Esophagus muscularis mucosa (tissue), 4 donors: ENCODE results near the gene IP6K3. TPM values are rescaled to one million over a fixed set of nuclear protein-coding genes. Genes with fewer than 3 reads are reported as not detected.

Experiments used
- DNase-seq: peaks from one replicate; pipeline ENCODE4 v3.0.0-alpha.2; 2017; ENCODE audit errors: extremely low spot score
- H3K27ac ChIP-seq, 4 donors: fragments of 200-600 bp; sonication (generic); replicated peaks in 1 of 4; 1 replicate in 3 of 4; 2 replicates in 1 of 4; pipeline ENCODE4 v1.5.1; 2016 to 2019; ENCODE audit warnings: mild to moderate bottlenecking in 1 of 4
- H3K27me3 ChIP-seq, 4 donors: fragments of 200-600 bp; sonication (generic); one replicate each; pipeline versions ENCODE4 v1.5.1 to v1.6.0; 2016 to 2019
- H3K36me3 ChIP-seq, 4 donors: fragments of 200-600 bp; sonication (generic); one replicate each; pipeline ENCODE4 v1.5.1; 2016 to 2019
- H3K4me1 ChIP-seq, 4 donors: fragments of 200-600 bp; sonication (generic); one replicate each; pipeline ENCODE4 v1.5.1; 2016 to 2019
- H3K4me3 ChIP-seq, 4 donors: fragments of 200-600 bp; sonication (generic); 1 replicate in 2 of 4; 2 replicates in 2 of 4; pipeline ENCODE4 v1.5.1; 2016 to 2019; ENCODE audit warnings: mild to moderate bottlenecking in 4 of 4, moderate library complexity in 1 of 4
- H3K9me3 ChIP-seq, 4 donors: fragments of 200-600 bp; sonication (generic); 1 replicate in 3 of 4; 2 replicates in 1 of 4; pipeline ENCODE4 v1.5.1; 2016 to 2019
- EP300 ChIP-seq: sonication (generic); formaldehyde crosslinking; IDR thresholded peaks from one replicate; pipeline ENCODE4 v1.6.1; 2017; ENCODE audit warnings: antibody characterized with exemption
- POLR2A ChIP-seq: fragments of 450-650 bp; IDR thresholded peaks from one replicate; pipeline ENCODE4 v1.6.1; 2017; ENCODE audit warnings: antibody characterized with exemption, moderate library complexity, mild to moderate bottlenecking, low read depth
- POLR2AphosphoS5 ChIP-seq, 2 donors: sonication (generic); formaldehyde crosslinking; IDR thresholded peaks; one replicate each; pipeline ENCODE4 v1.6.1; 2017; ENCODE audit warnings: antibody characterized with exemption in 2 of 2
- WGBS: methylation state at CpG from one replicate; pipeline ENCODE4 v1.1.5; 2018; 5-methylcytosine and 5-hydroxymethylcytosine counted together
- intact Hi-C: fragments of 100-400 bp; cut with DNase I; formaldehyde crosslinking; loops from one replicate; pipeline ENCODE4 v1.15.1; 2023
- total RNA-seq, 4 donors: library from RNA; depleted of rRNA; stranded (reverse); fragments of >200 nt; gene quantifications; one replicate each; pipeline versions ENCODE4 v1.1.0 to v1.2.1, GENCODE V29; 2016
- TF ChIP-seq, protein P1 (sequence below), 3 experiments: fragments of 200-600 bp in 2 of 3; fragments of 450-650 bp in 1 of 3; sonication (generic) in 2 of 3; IDR thresholded peaks; one replicate each; pipeline ENCODE4 v1.5.1; 2017 to 2019; ENCODE audit warnings: antibody characterized with exemption in 3 of 3, mild to moderate bottlenecking in 2 of 3, moderate library complexity in 1 of 3

The IP6K3 gene
- total RNA-seq, 4 donors from 2014 or later, result 1.2 to 2.8 (median 1.7) TPM

DNA sequence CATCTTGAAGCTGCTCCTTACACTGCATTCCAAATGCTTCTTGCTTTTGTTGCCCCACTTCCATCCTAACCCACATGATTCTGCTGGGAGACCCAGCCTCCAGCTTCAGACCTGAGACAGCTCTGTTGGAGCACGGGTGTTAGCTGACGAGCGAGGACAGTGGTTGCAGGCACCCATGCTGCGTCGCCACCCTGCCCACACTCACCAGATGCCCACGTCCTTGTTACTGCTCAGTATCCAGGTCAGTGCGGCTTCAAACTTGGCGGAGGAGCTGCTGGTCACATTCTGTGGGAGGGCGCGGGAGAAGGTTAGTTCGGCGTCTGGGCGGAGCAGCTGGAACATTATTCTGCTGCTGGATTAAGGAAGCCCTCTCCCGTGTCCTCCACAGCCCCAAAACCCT is 33.2 kb upstream of the IP6K3 start:
- Histone ChIP-seq H3K9me3 (no peaks in the 10 kb centered on the region), H3K27me3 (no peaks in the 10 kb centered on the region), H3K4me3 (no peak overlapping the region), H3K4me1 (peaks cover 23 to 37% (median 27%) of the 10 kb centered on the region in 4 donors), H3K36me3 (peaks cover 83 to 100% (median 96%) of the 10 kb centered on the region in 4 donors), H3K27ac (no peak overlapping the region)
- intact Hi-C loops, result no loop called here
- WGBS, result 86% methylated on average over 14 of the region's 14 CpGs
- DNase-seq, result no peak
- TF ChIP-seq POLR2AphosphoS5 (IDR thresholded peaks at IDR 0.05), result no peak
- TF ChIP-seq, protein P1, sequence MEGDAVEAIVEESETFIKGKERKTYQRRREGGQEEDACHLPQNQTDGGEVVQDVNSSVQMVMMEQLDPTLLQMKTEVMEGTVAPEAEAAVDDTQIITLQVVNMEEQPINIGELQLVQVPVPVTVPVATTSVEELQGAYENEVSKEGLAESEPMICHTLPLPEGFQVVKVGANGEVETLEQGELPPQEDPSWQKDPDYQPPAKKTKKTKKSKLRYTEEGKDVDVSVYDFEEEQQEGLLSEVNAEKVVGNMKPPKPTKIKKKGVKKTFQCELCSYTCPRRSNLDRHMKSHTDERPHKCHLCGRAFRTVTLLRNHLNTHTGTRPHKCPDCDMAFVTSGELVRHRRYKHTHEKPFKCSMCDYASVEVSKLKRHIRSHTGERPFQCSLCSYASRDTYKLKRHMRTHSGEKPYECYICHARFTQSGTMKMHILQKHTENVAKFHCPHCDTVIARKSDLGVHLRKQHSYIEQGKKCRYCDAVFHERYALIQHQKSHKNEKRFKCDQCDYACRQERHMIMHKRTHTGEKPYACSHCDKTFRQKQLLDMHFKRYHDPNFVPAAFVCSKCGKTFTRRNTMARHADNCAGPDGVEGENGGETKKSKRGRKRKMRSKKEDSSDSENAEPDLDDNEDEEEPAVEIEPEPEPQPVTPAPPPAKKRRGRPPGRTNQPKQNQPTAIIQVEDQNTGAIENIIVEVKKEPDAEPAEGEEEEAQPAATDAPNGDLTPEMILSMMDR (IDR thresholded peaks at IDR 0.05), result no peak
- no peak for TF ChIP-seq POLR2A
- TF ChIP-seq EP300, result no peak

- 84% methylated on average over 7 of the region's 7 CpGs for WGBS
- Histone ChIP-seq H3K27ac (no peak overlapping the region), H3K36me3 (peaks cover 85 to 100% (median 96%) of the 10 kb centered on the region in 4 donors), H3K4me3 (no peak overlapping the region), H3K27me3 (no peaks in the 10 kb centered on the region), H3K4me1 (peaks cover 17 to 31% (median 21%) of the 10 kb centered on the region in 4 donors), H3K9me3 (no peaks in the 10 kb centered on the region)
- TF ChIP-seq EP300 (no peak), POLR2A (no peak), POLR2AphosphoS5 (IDR thresholded peaks at IDR 0.05) (no peak)
- TF ChIP-seq, protein P1 (IDR thresholded peaks at IDR 0.05), result no peak
- DNase-seq, result no peak
- intact Hi-C loops, result no loop called here
These were observed 32.6 kb upstream of the IP6K3 start for GRCh38 chr6:33779290-33779689.

GRCh38 chr6:33778444-33779121 is 31.9 kb upstream of the IP6K3 start:
- H3K4me1 ChIP-seq, result peaks cover 15 to 28% (median 21%) of the 10 kb centered on the region in 4 donors
- H3K27ac ChIP-seq, result no peak overlapping the region
- H3K9me3 ChIP-seq, result no peaks in the 10 kb centered on the region
- peaks cover 81 to 100% (median 96%) of the 10 kb centered on the region in 4 donors for H3K36me3 ChIP-seq
- intact Hi-C loops, result no loop called here
- no peak for DNase-seq
- TF ChIP-seq EP300, result no peak
- no peak for TF ChIP-seq POLR2AphosphoS5 (IDR thresholded peaks at IDR 0.05)
- TF ChIP-seq POLR2A, result no peak
- TF ChIP-seq, protein P1 (IDR thresholded peaks at IDR 0.05), result no peak
- WGBS, result 75% methylated on average over 12 of the region's 12 CpGs
- H3K4me3 ChIP-seq, result no peak overlapping the region
- no peaks in the 10 kb centered on the region for H3K27me3 ChIP-seq

- Histone ChIP-seq H3K4me3 (no peak overlapping the region), H3K4me1 (peaks cover 19 to 28% (median 21%) of the 10 kb centered on the region in 4 donors), H3K27me3 (no peaks in the 10 kb centered on the region), H3K36me3 (peaks cover 81 to 100% (median 96%) of the 10 kb centered on the region in 4 donors), H3K27ac (no peak overlapping the region), H3K9me3 (no peaks in the 10 kb centered on the region)
- DNase-seq, result no peak
- TF ChIP-seq POLR2AphosphoS5 (IDR thresholded peaks at IDR 0.05), result no peak
- no peak for TF ChIP-seq EP300
- no peak for TF ChIP-seq POLR2A
- intact Hi-C loops, result no loop called here
- WGBS, result 84% methylated on average over 20 of the region's 25 CpGs
These were observed 31.0 kb upstream of the IP6K3 start for GRCh38 chr6:33777398-33778388.

- intact Hi-C loops, result no loop called here
- Histone ChIP-seq H3K4me3 (no peak overlapping the region), H3K9me3 (no peaks in the 10 kb centered on the region), H3K27me3 (no peaks in the 10 kb centered on the region), H3K4me1 (peaks cover 21 to 28% (median 25%) of the 10 kb centered on the region in 4 donors), H3K36me3 (peaks cover 79 to 99% (median 96%) of the 10 kb centered on the region in 4 donors), H3K27ac (no peak overlapping the region)
- WGBS, result 100% methylated on average over 2 of the region's 13 CpGs
- TF ChIP-seq POLR2AphosphoS5 (IDR thresholded peaks at IDR 0.05) (no peak), EP300 (no peak), POLR2A (no peak)
- TF ChIP-seq, protein P1 (IDR thresholded peaks at IDR 0.05), result no peak
- no peak for DNase-seq
These were observed 30.1 kb upstream of the IP6K3 start for GRCh38 chr6:33776764-33777163.
